ENCODE results near the gene TMTC2.

The TMTC2 gene

GRCh38 chr12:83099436-83099835, 412.7 kb downstream of the TMTC2 start:
- Histone ChIP-seq H3K27me3 (ENCODE audit: control insufficient read depth in 1 of 2, insufficient read depth in 1 of 2, low read length in 2 of 2) (no peaks in the 10 kb centered on the region), H4K8ac (ENCODE audit: low read length) (no peak overlapping the region), H3K4ac (ENCODE audit: low read depth in 1 of 2, low read length in 2 of 2) (no peak overlapping the region), H2AK5ac (ENCODE audit: low read length, severe bottlenecking) (no peak overlapping the region), H3K79me1 (replicated peaks; ENCODE audit: low read length, poor library complexity, severe bottlenecking) (no peaks in the 10 kb centered on the region), H2BK12ac (ENCODE audit: low read length in 2 of 2) (no peak overlapping the region), H3K36me3 (ENCODE audit: control insufficient read depth in 1 of 2, insufficient read depth in 2 of 2, low read depth in 1 of 2, low read length in 2 of 2) (no peaks in the 10 kb centered on the region), H3K4me2 (ENCODE audit: low read length, poor library complexity, severe bottlenecking) (no peak overlapping the region), H4K91ac (ENCODE audit: low read length) (no peak overlapping the region), H2BK120ac (ENCODE audit: low read depth, low read length) (no peak overlapping the region), H3K23ac (ENCODE audit: low read length in 2 of 2) (no peak overlapping the region), H3K9ac (ENCODE audit: low read length) (no peak overlapping the region), H3K27ac (ENCODE audit: low read length, poor library complexity, severe bottlenecking) (no peak overlapping the region), H3K9me3 (ENCODE audit: control insufficient read depth, low read length) (no peaks in the 10 kb centered on the region), H2BK15ac (ENCODE audit: low read depth, poor library complexity, severe bottlenecking) (no peak overlapping the region), H3K18ac (ENCODE audit: low read depth in 1 of 2, low read length in 2 of 2) (no peak overlapping the region), H3K4me1 (ENCODE audit: control insufficient read depth, insufficient read depth, low read depth, low read length) (no peaks in the 10 kb centered on the region), H3K14ac (ENCODE audit: low read length in 2 of 2) (no peak overlapping the region), H2BK5ac (ENCODE audit: low read depth, low read length, poor library complexity, severe bottlenecking) (no peak overlapping the region), H3K4me3 (ENCODE audit: insufficient read depth in 1 of 2, low read depth in 1 of 2, low read length in 2 of 2) (no peak overlapping the region), H2AFZ (ENCODE audit: low read depth, low read length) (no peak overlapping the region)
- 83% methylated on average over 2 of the region's 3 CpGs for WGBS
- no peak for DNase-seq

GRCh38 chr12:83102499-83102898, 415.8 kb downstream of the TMTC2 start:
- H2BK5ac ChIP-seq (ENCODE audit: low read depth, low read length, poor library complexity, severe bottlenecking), result no peak overlapping the region
- no peak overlapping the region for H2BK15ac ChIP-seq (ENCODE audit: low read depth, poor library complexity, severe bottlenecking)
- no peak overlapping the region for H2AFZ ChIP-seq (ENCODE audit: low read depth, low read length)
- H3K36me3 ChIP-seq (ENCODE audit: control insufficient read depth in 1 of 2, insufficient read depth in 2 of 2, low read depth in 1 of 2, low read length in 2 of 2), result no peaks in the 10 kb centered on the region
- H3K27ac ChIP-seq (ENCODE audit: low read length, poor library complexity, severe bottlenecking), result no peak overlapping the region
- WGBS, result 17% methylated on average over 2 of the region's 2 CpGs
- DNase-seq, result peak; percentile 66
- H3K14ac ChIP-seq (ENCODE audit: low read length in 2 of 2), result no peak overlapping the region
- H3K4me3 ChIP-seq (ENCODE audit: insufficient read depth in 1 of 2, low read depth in 1 of 2, low read length in 2 of 2), result no peak overlapping the region
- H4K8ac ChIP-seq (ENCODE audit: low read length), result no peak overlapping the region
- no peak overlapping the region for H3K9ac ChIP-seq (ENCODE audit: low read length)
- no peak overlapping the region for H4K91ac ChIP-seq (ENCODE audit: low read length)
- H3K9me3 ChIP-seq (ENCODE audit: control insufficient read depth, low read length), result no peaks in the 10 kb centered on the region
- no peak overlapping the region for H2AK5ac ChIP-seq (ENCODE audit: low read length, severe bottlenecking)
- H2BK12ac ChIP-seq (ENCODE audit: low read length in 2 of 2), result no peak overlapping the region
- no peaks in the 10 kb centered on the region for H3K4me1 ChIP-seq (ENCODE audit: control insufficient read depth, insufficient read depth, low read depth, low read length)
- no peaks in the 10 kb centered on the region for H3K79me1 ChIP-seq (replicated peaks; ENCODE audit: low read length, poor library complexity, severe bottlenecking)
- no peak overlapping the region for H2BK120ac ChIP-seq (ENCODE audit: low read depth, low read length)
- no peak overlapping the region for H3K23ac ChIP-seq (ENCODE audit: low read length in 2 of 2)
- no peak overlapping the region for H3K4ac ChIP-seq (ENCODE audit: low read depth in 1 of 2, low read length in 2 of 2)
- H3K4me2 ChIP-seq (ENCODE audit: low read length, poor library complexity, severe bottlenecking), result no peak overlapping the region
- H3K18ac ChIP-seq (ENCODE audit: low read depth in 1 of 2, low read length in 2 of 2), result no peak overlapping the region
- H3K27me3 ChIP-seq (ENCODE audit: control insufficient read depth in 1 of 2, insufficient read depth in 1 of 2, low read length in 2 of 2), result no peaks in the 10 kb centered on the region

- Histone ChIP-seq H3K4me2 (ENCODE audit: low read length, poor library complexity, severe bottlenecking) (no peak overlapping the region), H3K79me1 (replicated peaks; ENCODE audit: low read length, poor library complexity, severe bottlenecking) (no peaks in the 10 kb centered on the region), H3K36me3 (ENCODE audit: control insufficient read depth in 1 of 2, insufficient read depth in 2 of 2, low read depth in 1 of 2, low read length in 2 of 2) (no peaks in the 10 kb centered on the region), H2AK5ac (ENCODE audit: low read length, severe bottlenecking) (no peak overlapping the region), H3K23ac (ENCODE audit: low read length in 2 of 2) (no peak overlapping the region), H3K27ac (ENCODE audit: low read length, poor library complexity, severe bottlenecking) (no peak overlapping the region), H3K4me1 (ENCODE audit: control insufficient read depth, insufficient read depth, low read depth, low read length) (no peaks in the 10 kb centered on the region), H4K91ac (ENCODE audit: low read length) (no peak overlapping the region), H2BK12ac (ENCODE audit: low read length in 2 of 2) (no peak overlapping the region), H3K9ac (ENCODE audit: low read length) (no peak overlapping the region), H4K8ac (ENCODE audit: low read length) (no peak overlapping the region), H3K18ac (ENCODE audit: low read depth in 1 of 2, low read length in 2 of 2) (no peak overlapping the region), H3K14ac (ENCODE audit: low read length in 2 of 2) (no peak overlapping the region), H2BK5ac (ENCODE audit: low read depth, low read length, poor library complexity, severe bottlenecking) (no peak overlapping the region), H2AFZ (ENCODE audit: low read depth, low read length) (no peak overlapping the region), H3K27me3 (ENCODE audit: control insufficient read depth in 1 of 2, insufficient read depth in 1 of 2, low read length in 2 of 2) (no peaks in the 10 kb centered on the region), H2BK15ac (ENCODE audit: low read depth, poor library complexity, severe bottlenecking) (no peak overlapping the region), H3K9me3 (ENCODE audit: control insufficient read depth, low read length) (no peaks in the 10 kb centered on the region), H3K4ac (ENCODE audit: low read depth in 1 of 2, low read length in 2 of 2) (no peak overlapping the region), H3K4me3 (ENCODE audit: insufficient read depth in 1 of 2, low read depth in 1 of 2, low read length in 2 of 2) (no peak overlapping the region), H2BK120ac (ENCODE audit: low read depth, low read length) (no peak overlapping the region)
- no peak for DNase-seq
- WGBS, result no CpG with 5 or more reads among the region's 1 CpG
These were observed 420.2 kb downstream of the TMTC2 start for GRCh38 chr12:83106873-83107272.

GRCh38 chr12:83110424-83110823, 423.7 kb downstream of the TMTC2 start:
- Histone ChIP-seq H3K18ac (ENCODE audit: low read depth in 1 of 2, low read length in 2 of 2) (no peak overlapping the region), H2BK5ac (ENCODE audit: low read depth, low read length, poor library complexity, severe bottlenecking) (no peak overlapping the region), H2BK120ac (ENCODE audit: low read depth, low read length) (no peak overlapping the region), H2AK5ac (ENCODE audit: low read length, severe bottlenecking) (no peak overlapping the region), H2BK12ac (ENCODE audit: low read length in 2 of 2) (no peak overlapping the region), H3K9me3 (ENCODE audit: control insufficient read depth, low read length) (no peaks in the 10 kb centered on the region), H3K14ac (ENCODE audit: low read length in 2 of 2) (no peak overlapping the region), H3K79me1 (replicated peaks; ENCODE audit: low read length, poor library complexity, severe bottlenecking) (no peaks in the 10 kb centered on the region), H3K4ac (ENCODE audit: low read depth in 1 of 2, low read length in 2 of 2) (no peak overlapping the region), H2BK15ac (ENCODE audit: low read depth, poor library complexity, severe bottlenecking) (no peak overlapping the region), H4K91ac (ENCODE audit: low read length) (no peak overlapping the region), H3K4me2 (ENCODE audit: low read length, poor library complexity, severe bottlenecking) (no peak overlapping the region), H3K36me3 (ENCODE audit: control insufficient read depth in 1 of 2, insufficient read depth in 2 of 2, low read depth in 1 of 2, low read length in 2 of 2) (no peaks in the 10 kb centered on the region), H3K4me1 (ENCODE audit: control insufficient read depth, insufficient read depth, low read depth, low read length) (no peaks in the 10 kb centered on the region), H3K23ac (ENCODE audit: low read length in 2 of 2) (no peak overlapping the region), H3K27ac (ENCODE audit: low read length, poor library complexity, severe bottlenecking) (no peak overlapping the region), H4K8ac (ENCODE audit: low read length) (no peak overlapping the region), H3K4me3 (ENCODE audit: insufficient read depth in 1 of 2, low read depth in 1 of 2, low read length in 2 of 2) (no peak overlapping the region), H2AFZ (ENCODE audit: low read depth, low read length) (no peak overlapping the region), H3K27me3 (ENCODE audit: control insufficient read depth in 1 of 2, insufficient read depth in 1 of 2, low read length in 2 of 2) (no peaks in the 10 kb centered on the region), H3K9ac (ENCODE audit: low read length) (no peak overlapping the region)
- 91% methylated on average over 1 of the region's 1 CpG for WGBS
- no peak for DNase-seq

Measured in mesenchymal stem cell (in vitro differentiated cells and primary cell).